ENCODE data around the gene ARHGEF39.

Gene ARHGEF39

GRCh38 chr9:35700942-35701341, 35.9 kb upstream of the ARHGEF39 start:
- no peak for TF ChIP-seq GATA3 (IDR thresholded peaks at IDR 0.05; ENCODE audit: low read depth, low read length)
- no peak for TF ChIP-seq GATA2 (IDR thresholded peaks at IDR 0.05; ENCODE audit: low read depth, low read length)

GRCh38 chr9:35700031-35700430, 35.0 kb upstream of the ARHGEF39 start:
- TF ChIP-seq GATA2 (IDR thresholded peaks at IDR 0.05; ENCODE audit: low read depth, low read length): no peak
- no peak for TF ChIP-seq GATA3 (IDR thresholded peaks at IDR 0.05; ENCODE audit: low read depth, low read length)

- TF ChIP-seq GATA3 (IDR thresholded peaks at IDR 0.05; ENCODE audit: low read depth, low read length) (no peak), GATA2 (IDR thresholded peaks at IDR 0.05; ENCODE audit: low read depth, low read length) (no peak)
Observed at GRCh38 chr9:35698231-35698630, 33.2 kb upstream of the ARHGEF39 start.

- no peak for TF ChIP-seq GATA2 (IDR thresholded peaks at IDR 0.05; ENCODE audit: low read depth, low read length)
- no peak for TF ChIP-seq GATA3 (IDR thresholded peaks at IDR 0.05; ENCODE audit: low read depth, low read length)
Observed at GRCh38 chr9:35697486-35697885, 32.5 kb upstream of the ARHGEF39 start.

- TF ChIP-seq GATA2 (IDR thresholded peaks at IDR 0.05; ENCODE audit: low read depth, low read length): no peak
- TF ChIP-seq GATA3 (IDR thresholded peaks at IDR 0.05; ENCODE audit: low read depth, low read length): no peak
Observed at GRCh38 chr9:35696520-35697215, 31.7 kb upstream of the ARHGEF39 start.

GRCh38 chr9:35695943-35696401, 31.0 kb upstream of the ARHGEF39 start:
- TF ChIP-seq GATA2 (IDR thresholded peaks at IDR 0.05; ENCODE audit: low read depth, low read length): no peak
- TF ChIP-seq GATA3 (IDR thresholded peaks at IDR 0.05; ENCODE audit: low read depth, low read length): no peak

- TF ChIP-seq GATA2 (IDR thresholded peaks at IDR 0.05; ENCODE audit: low read depth, low read length) (no peak), GATA3 (IDR thresholded peaks at IDR 0.05; ENCODE audit: low read depth, low read length) (no peak)
Observed at GRCh38 chr9:35691757-35692301, 26.8 kb upstream of the ARHGEF39 start.

- no peak for TF ChIP-seq GATA3 (IDR thresholded peaks at IDR 0.05; ENCODE audit: low read depth, low read length)
- no peak for TF ChIP-seq GATA2 (IDR thresholded peaks at IDR 0.05; ENCODE audit: low read depth, low read length)
Observed at GRCh38 chr9:35691334-35691650, 26.3 kb upstream of the ARHGEF39 start.

GRCh38 chr9:35690614-35691333, 25.8 kb upstream of the ARHGEF39 start:
- no peak for TF ChIP-seq GATA3 (IDR thresholded peaks at IDR 0.05; ENCODE audit: low read depth, low read length)
- TF ChIP-seq GATA2 (IDR thresholded peaks at IDR 0.05; ENCODE audit: low read depth, low read length): no peak

GRCh38 chr9:35690294-35690613, 25.3 kb upstream of the ARHGEF39 start:
- no peak for TF ChIP-seq GATA2 (IDR thresholded peaks at IDR 0.05; ENCODE audit: low read depth, low read length)
- TF ChIP-seq GATA3 (IDR thresholded peaks at IDR 0.05; ENCODE audit: low read depth, low read length): no peak

- TF ChIP-seq GATA2 (IDR thresholded peaks at IDR 0.05; ENCODE audit: low read depth, low read length) (no peak), GATA3 (IDR thresholded peaks at IDR 0.05; ENCODE audit: low read depth, low read length) (no peak)
Observed at GRCh38 chr9:35689542-35690293, 24.7 kb upstream of the ARHGEF39 start, which contains the start of gene TPM2. Gene TPM2 (minus strand): TSS chr9:35689925. CDS start chr9:35689817, 108 bp downstream.

- TF ChIP-seq GATA3 (IDR thresholded peaks at IDR 0.05; ENCODE audit: low read depth, low read length) (no peak), GATA2 (IDR thresholded peaks at IDR 0.05; ENCODE audit: low read depth, low read length) (no peak)
Observed at GRCh38 chr9:35688558-35689541, 23.9 kb upstream of the ARHGEF39 start.

- no peak for TF ChIP-seq GATA2 (IDR thresholded peaks at IDR 0.05; ENCODE audit: low read depth, low read length)
- TF ChIP-seq GATA3 (IDR thresholded peaks at IDR 0.05; ENCODE audit: low read depth, low read length): no peak
Observed at GRCh38 chr9:35687972-35688557, 23.1 kb upstream of the ARHGEF39 start.

All from SH-SY5Y (cell line).